Stimulated activated CD8-positive, alpha-beta memory T cell treated with anti-CD3 and anti-CD28 coated beads, Interleukin-4, amount 100 ng/mL, for 4 hours (primary cell): ENCODE results near the gene HCN4.

Experiments used
- DNase-seq, 2 donors: peaks; one replicate each; pipeline ENCODE4 v3.0.0-alpha.2; 2020; ENCODE audit warnings: low read depth in 2 of 2, low spot score in 1 of 2

The HCN4 gene

DNA sequence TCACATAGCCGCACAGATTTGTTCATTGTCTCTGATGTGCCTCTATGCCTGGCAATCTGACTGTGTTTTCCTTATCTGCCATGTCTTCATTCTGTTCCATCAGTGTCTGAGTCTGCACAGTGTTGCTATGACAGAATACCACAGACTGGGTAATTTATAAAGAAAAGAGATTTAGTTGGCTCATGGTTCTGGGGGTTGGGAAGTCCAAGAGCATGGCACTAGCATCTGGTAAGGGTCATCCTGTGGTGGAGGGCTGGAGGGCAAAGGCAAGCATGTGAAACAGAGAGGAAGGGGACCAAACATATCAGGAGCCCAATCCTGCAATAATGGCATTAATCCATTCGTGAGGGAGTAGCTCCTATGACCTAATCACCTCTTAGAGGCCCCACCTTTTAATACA, 11.9 kb upstream of the HCN4 start:
- no peak for DNase-seq

DNA sequence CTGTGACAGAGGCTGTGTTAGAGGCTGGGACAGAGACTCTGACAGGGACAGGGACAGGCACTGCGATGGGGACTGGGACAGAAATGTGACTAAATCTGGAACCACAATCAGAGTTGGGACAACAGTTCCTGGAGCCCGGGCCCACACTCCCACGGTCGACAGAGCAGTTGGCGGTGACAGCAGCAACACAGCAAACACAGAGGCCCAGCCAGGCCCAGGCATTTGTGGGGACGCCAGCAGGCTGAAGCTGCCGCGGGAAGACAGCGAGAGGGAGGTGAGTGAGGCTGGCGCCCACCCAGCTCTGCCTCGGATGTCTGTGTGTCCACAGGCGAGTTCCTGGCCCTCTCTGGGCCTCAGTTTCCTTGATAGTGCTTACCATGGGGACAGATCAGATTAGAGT, 9.3 kb upstream of the HCN4 start:
- DNase-seq: no peak

DNA sequence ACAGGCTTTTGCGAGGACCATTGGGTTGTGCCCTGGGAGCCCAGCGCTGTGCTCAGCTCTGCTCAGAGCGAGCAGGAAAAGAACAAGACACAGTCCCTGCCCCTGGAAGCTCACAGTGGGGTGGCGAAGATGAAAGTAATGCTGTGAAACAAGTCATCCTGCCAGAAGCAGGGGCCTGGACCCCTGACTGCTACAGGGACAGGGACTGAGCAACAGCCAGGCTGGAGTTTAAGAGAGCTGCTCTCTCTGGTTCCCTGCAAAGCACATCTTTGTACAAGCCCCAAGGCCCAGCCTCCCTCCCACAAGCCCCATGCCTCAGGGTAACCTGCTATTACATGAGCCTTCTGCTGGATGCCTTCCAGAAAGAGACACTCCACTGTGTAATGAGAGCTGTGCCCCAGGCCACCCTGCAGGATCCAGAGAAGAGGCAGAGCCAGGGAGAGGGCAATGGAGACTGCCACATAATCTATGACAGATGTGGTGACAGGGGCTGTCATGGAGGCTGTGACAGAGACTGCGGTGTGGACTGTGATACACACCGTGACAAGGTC, 7.1 kb upstream of the HCN4 start:
- DNase-seq: no peak

DNA sequence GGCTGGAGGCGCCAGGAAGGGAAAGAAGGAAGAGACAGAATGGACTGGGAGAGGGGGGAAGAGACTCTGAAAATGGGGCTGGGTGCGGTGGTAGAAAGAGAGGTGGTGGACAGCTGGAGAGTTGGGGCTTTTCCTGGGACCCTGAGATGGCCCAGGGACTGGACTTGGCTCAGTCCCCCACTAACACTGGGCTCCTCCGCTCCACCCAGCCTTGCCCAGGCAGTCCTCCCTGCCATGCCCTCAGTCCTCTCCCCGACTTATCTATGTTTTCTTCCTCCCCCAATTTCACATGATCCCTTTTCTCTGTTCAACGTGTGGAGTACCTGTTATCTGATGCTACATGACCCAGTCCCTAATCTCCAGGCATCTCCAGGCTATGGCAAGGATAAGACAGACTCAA, 6.3 kb upstream of the HCN4 start:
- DNase-seq: no peak

DNA sequence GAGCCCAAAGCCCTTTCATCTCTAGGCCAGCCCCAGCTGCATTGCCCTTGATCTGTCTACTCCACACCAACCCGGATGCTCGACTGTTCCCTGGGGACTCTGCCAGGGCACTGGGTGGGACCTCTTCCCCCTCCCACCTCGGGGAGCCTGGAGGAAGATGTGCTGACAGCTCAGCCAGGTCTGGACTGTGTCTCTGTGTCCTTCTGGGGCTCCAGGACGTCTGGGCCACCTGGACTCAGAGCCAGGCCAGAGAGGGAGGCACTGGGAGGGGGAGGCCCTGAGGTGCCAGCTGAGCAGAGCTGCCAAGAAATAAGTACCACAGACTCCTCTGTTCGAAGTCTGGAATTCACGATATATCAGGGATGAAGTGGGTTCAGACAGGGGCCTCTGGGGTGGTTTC, 5.8 kb upstream of the HCN4 start:
- no peak for DNase-seq

DNA sequence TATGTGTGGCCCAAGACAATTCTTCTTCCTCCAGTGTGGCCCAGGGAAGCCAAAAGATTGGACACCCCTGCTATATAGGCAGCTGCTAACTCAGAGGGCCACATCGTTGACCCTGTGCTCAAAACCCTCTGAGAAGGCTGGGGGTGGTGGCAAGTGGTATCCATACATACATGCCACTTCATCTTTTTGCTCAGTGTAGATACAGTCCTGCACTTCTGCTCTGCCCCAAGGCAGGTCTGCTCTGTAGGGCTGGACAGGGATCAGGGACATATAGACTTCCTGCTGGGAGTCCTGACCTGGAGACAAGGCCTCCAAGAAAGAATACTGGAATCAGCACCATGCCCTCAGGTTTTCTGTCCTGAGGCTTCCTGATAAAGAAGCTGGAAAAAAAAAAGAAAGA, 4.5 kb upstream of the HCN4 start:
- DNase-seq: no peak

DNA sequence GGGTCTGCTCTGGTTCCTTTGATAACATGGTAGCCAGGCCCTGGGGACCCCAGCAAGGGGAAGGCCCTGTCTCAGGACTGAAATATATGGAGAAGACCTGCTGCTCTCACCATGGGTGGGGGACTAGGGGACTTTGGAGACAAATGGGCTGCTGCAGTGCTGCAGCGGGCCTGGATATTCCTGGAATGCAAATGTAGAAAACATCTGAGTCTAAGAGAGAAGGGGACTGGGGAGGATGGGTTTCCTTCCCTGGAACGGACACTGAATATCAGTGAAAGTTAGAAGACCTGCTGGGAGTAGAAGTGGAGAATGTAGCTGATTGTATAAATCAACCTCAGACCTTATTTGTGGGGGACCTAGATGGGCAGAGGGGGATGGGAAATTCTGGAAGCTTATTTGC, 3.1 kb upstream of the HCN4 start:
- no peak for DNase-seq

DNA sequence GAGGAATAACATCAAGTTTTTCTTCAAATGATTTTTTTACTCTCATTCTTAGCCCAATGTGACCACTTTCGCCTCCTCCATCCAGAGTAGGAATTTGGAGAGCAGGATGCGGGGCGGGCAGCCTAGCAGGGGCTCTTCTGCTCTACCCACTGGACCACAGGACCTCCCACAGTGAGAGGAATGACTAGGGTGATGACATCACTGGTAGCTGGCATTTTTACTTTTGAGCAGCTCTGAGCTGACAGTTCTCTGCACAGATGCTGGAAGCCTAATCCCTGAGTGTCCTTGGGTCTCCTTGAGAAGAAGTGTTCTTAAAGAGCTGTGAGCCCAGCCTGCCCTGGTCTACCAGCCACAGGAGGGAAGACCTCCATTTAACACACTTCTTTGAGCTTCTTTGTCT, 1.4 kb upstream of the HCN4 start:
- no peak for DNase-seq

DNA sequence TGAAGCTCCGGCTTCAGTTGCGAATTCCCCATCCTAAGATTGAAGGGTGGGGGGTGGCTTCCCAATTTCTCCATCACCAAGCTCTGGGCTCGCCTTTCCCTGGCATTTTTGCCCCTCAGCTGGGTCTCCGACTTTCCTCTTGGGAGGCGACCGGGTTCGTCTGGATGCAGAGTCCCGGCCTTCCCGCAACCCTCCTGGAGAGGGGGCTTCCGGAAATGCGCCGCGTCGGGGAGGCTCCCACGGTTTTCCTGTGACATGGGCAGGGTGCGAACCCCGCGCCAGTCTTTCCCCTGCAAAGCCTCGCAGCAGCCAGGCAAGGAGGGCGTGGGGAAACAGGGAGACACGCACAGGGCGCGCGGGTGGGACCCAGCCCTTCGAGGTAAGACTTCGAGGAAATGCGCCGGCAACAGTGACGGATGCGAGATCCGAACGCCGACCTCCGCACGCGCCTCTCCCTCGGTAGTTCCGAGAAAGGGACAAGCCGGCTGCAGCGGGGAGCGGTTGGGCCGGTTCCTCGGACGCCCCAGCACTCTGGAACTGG, 466 bp upstream of the HCN4 start:
- no peak for DNase-seq

DNA sequence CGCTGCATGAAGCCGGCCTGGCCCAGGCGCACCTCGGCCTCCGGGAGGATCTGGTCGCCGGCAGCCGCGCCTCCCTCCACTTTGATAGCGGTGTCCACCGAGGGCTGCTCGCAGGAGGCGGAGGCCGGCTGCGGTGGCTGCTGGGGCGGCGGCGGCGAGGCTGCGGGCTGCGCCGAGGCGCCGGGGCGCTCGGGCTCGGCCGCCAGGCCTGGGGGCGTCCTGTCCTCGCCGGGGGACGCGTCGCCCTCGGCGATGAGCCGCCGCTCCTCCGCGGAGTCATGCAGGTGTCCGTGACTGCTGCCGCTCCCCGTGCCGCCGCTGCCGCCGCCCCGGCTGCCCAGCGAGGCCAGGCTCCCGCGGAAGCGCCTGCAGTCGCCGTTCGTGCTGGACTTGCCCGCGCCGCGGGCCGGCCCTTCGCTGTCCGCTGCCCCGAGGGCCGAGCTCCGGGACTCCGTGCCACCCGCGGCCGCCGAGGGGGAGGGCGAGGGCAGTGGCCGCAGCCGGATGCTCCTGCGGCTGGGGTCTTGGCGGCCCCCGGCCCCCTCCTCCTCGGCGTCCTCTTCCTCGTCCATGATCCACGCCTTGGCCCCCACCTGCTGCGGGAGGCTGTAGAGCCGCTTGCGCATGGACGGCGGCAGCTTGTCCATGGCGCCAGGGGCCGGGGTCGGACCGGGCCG, 996 bp downstream of the HCN4 start:
- DNase-seq: no peak

DNA sequence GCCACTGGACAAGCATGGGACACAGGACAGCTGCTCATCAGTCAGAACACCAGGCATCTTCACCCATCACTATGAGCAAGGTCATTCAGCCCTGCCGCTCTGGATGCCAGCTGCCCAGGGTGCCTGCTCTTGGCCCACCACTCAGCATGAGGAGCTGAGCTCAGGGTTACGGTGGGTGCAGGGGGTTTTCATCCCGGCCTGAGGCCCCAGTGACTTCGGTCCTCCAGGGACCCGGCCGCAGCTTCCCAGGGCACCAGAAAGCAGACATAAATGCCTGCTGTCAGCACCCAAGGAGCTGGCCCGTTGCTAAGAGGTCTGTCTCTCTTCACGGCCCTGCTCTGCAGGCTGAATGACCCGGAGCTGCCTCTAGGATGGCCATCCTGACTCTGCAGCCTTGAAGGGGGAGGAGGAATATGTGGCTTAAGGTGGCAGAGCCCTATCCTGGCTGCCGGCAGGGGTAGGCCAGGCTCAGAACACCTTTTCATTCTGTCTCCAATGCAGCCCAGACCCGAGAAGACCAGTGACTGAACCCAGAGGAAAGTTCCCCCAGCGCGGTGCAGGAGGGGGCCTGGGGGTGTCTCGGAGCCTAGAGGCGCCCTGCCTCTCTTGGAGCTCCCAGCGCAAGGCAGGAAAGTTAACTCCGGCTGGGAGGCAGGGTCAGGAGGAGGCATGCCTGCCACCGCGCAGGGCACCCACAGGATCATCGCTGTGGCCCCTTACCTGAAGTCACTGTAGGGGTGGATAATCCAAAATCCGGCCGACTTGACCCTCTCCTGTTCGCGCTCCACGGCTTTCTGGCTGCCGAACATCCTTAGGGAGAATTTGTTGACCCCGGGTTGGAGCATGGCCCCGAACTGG, 1.8 kb downstream of the HCN4 start:
- no peak for DNase-seq

DNA sequence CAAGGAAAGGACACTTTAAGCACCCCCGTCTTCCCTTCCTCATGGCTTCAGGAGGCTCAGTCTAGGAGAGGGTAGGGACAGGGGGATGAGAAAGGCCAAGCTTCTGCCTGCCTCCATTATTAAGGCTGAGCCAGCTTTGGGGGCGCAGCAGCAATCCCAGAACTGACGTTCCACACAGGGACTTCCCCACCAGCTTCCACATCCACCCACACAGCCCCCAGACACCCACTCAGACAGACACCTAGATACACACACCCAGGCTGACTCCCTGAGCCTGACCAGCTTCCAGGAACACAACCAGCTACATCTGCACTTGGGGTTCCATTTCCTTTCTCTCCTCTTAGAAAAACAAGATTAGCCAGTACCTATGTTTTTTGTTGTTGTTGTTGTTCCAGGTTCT, 4.7 kb downstream of the HCN4 start:
- DNase-seq: no peak

DNA sequence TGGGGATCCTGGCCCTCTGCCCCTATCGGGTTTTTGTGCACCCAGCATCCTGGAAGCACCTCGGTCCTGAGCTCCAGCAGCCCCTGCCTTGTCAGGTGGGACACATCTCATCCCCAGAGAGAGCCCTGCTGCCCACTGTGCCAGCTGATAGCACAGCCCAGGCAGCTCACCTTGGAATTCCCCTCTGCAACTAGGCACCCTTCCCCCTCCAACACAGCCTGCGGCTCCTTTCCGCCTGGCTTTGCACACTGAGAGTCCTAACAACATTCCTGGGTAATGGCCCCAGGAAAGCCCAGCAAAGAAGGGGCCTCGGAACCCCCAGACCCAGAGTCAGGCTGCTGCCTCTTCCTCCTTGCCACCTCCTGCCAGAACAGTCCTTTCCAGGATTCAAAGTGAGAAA, 5.9 kb downstream of the HCN4 start:
- no peak for DNase-seq

DNA sequence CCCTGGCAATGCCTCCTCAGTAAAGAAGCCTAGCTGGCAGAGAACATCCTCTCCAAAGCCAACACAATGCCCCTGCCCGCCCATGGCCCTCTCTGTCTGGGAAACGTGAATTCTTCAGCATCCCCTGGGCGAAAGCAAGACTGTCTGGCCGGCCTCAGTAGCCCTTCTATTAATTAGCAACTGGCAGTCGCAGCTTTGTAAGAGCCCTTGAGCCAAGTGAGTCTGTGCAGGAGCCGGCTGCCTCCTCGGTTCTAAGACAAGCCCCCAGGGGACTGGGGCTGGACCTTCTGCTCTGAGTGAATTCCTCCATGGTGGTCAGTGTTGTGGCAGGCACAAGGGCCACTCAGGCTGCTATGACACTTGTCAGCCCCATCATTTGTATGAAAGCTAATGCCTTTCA, 7.4 kb downstream of the HCN4 start:
- DNase-seq: no peak

DNA sequence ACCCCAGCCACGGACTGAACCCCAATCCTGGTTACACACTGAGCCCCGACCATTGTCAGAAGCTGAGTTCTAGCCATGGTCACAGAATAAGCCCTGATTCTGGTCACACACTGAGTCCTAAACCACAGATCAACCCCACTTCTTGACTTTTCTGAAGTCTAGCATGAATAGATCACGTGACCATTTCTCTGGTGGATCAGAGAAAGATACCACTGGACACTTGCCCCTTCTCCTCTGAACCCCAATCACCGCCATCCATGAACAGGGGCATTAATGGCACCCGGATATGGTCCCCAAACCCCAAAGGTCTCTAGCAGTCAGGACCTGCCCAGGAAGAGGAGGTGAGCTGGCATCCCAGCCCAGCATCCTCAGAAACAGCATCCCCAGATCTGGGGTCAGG, 9.1 kb downstream of the HCN4 start:
- DNase-seq: no peak

DNA sequence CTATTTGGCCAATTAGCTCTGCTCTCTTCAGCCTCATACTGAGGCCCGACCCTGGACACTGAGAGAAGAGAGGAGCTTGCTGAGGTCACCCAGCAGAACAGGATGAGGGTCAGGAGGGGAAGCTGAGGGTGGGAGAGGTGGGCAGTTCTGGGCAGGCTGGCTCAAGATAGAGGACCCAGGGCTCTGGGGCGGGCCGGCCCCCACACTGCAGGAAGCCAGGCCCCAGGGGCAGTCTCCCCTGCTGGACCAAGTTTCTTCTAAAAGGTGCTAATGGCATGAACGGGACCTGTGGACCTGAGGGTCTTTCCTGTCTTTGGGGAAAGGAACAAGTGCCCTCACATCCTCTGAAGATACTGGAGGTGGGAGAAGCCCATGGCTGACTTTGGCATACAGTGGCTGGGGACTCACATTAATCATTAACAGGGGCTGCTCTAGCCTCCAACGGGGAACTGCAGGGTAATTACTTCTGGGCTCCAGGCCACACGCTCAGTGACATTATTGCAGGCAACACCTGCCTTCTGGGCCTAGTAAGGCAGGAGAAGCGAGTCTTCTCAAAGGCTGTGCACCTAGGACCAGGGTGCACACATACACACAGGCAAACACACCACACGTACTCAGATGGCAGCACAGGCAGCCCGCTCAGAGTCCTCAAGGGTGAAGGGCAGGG, 10.6 kb downstream of the HCN4 start:
- DNase-seq: no peak

DNA sequence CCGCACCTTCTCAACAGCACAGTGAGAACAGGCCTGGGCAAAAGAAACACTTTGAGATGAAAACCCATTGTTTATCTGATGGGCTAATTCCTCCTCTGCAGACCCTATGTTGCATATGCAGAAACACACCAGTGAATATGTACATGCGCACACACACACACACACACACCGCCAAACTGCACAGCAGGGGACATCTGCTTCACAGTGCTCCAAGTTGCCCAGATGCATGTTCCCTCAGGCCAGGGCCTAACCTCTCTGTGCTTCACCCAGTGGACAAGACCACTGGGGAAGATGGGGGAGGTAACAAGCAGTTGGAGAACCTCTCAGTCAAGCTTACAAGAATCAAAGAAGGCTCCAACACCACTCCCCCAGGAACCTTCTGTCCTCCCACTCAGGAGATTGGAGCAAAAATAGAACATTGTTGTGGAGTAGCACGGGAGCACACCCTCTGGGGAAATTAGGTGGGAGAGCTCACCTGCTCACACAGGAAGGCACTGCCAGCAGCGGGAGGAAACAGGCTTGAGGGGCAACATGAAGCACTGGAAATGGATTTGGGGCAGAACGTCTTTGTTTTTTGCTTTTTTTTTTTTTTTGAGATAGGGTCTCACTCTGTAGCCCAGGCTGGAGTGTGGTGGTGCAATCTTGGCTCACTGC, 13.0 kb downstream of the HCN4 start:
- no peak for DNase-seq

DNA sequence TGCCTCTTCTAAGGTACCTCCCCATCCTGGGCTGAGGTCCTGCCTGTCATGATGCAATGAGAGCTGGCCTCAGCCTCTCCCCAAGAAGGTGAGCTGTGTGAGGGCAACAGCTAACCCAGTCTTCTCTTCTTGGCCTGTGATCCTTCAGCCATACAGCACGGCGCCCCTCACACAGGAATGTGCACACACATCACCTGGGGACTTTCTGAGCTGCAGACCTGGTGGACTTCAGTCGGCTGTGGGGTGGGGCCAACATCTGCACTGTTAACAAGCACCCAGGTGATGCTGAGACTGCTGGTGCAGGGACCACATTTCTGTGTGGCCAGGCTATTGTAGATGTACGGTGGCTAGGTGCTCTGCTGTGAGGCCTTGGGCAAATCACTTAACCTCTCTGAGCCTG, 14.5 kb downstream of the HCN4 start:
- DNase-seq: no peak

DNA sequence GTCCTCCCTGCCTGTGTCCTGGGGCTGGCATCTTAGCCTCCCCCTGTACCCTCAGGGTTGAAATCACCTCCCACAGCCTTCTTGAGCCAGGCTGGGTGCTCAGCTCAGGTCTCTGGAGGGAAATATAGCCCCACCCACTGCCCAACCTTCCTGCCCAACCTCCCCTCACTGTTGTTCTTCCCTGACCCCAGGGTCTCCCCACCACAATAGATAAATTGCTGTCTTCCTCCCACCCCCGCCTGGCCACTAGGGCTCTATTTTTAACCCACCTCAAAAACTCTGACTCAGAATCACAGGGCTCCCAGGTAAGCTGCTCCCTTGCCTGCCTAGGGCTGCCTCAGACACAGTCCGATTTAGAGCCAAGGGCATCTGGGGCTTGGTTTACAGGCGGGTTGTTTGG, 15.0 kb downstream of the HCN4 start:
- DNase-seq: no peak

DNA sequence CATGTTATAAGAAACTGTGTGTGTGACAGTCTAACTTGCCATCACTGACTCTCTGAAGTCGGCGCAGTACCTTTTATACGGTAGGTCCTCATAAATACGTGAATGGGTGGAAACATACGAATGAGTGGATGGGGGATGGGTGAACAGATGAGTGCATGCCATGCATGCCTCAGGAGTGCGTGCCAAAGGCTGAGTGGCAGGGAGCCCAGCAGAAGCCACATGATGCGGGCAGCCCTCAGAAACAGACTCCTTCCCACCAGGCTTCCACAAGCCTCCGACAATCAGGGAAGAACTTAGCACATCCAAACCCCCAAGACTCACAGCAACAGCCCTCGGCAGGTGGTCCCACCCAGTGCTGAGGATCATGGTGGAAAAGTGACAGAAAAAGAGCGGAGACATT, 16.7 kb downstream of the HCN4 start:
- DNase-seq: no peak

DNA sequence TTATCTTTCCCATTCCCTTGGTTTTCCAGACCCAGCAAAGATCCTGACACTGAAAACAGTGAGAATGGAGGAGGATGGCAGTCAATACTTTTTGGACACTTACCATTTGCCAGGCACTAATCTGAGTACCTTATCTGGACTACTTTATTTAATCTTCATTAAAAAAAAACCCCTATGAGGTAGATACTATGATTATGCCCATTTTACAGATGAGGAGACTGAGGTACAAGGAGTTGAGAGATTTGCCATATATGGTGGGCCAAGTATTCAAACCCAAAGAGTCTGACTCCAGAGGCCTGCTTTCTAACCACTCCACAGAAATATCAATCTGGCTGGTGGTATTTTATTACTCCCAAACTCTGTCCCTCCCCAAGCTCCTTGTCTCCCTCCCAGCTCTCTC, 19.6 kb downstream of the HCN4 start:
- DNase-seq: no peak
